A549 (cell line): ENCODE data around the gene DECR2. TPM values are rescaled to one million over a fixed set of nuclear protein-coding genes. Genes with fewer than 3 reads are reported as not detected.

Experiments
- ATAC-seq, 2 experiments: fragments of 200-7000 bp in 1 of 2; fragments of >200 bp in 1 of 2; cut with Nextera tagmentation in 1 of 2; cut with Tn5 transposase in 1 of 2; 3 replicates each; pipeline versions ENCODE4 v1.8.0 to v1.9.1; 2018 to 2020; ENCODE audit warnings: mild to moderate bottlenecking in 1 of 2, moderate library complexity in 1 of 2
- CTCF ChIA-PET: fragments of 300-600 bp; sonication (Branson Sonifier 250); formaldehyde crosslinking; extraction: SDS; loops from one replicate; lab custom pipeline; 2021; ENCODE audit warnings: antibody characterized with exemption, inconsistent platforms; lab: Yijun Ruan, JAX
- POLR2A ChIA-PET: fragments of 350-600 bp; formaldehyde crosslinking; extraction: SDS; loops from one replicate; lab custom pipeline; 2021; ENCODE audit warnings: antibody characterized with exemption, inconsistent platforms; lab: Yijun Ruan, JAX
- DNase-seq, 2 experiments: peaks; one replicate each; pipeline versions ENCODE4 v3.0.0 to v3.0.0-alpha.2; 2011 to 2016; ENCODE audit warnings: low read depth in 1 of 2, low spot score in 1 of 2
- FAIRE-seq: peaks from 2 replicates; lab custom pipeline; 2011; peaks lifted over from hg19 to GRCh38; lab: Jason Lieb, UNC
- H3K27ac ChIP-seq, 2 experiments: fragments of >200 bp; sonication (Bioruptor Twin); formaldehyde crosslinking; 3 replicates each; pipeline ENCODE4 v1.5.1; 2016 to 2017
- H3K4me1 ChIP-seq: fragments of >200 bp; sonication (Bioruptor Twin); formaldehyde crosslinking; 3 replicates; pipeline ENCODE4 v1.6.1; 2016
- H3K4me2 ChIP-seq: fragments of >200 bp; sonication (Bioruptor Twin); formaldehyde crosslinking; 3 replicates; pipeline ENCODE4 v1.6.1; 2016
- H3K4me3 ChIP-seq: fragments of >200 bp; sonication (Bioruptor Twin); formaldehyde crosslinking; 3 replicates; pipeline ENCODE4 v1.5.1; 2016
- H3K9me3 ChIP-seq: fragments of >200 bp; sonication (Bioruptor Twin); formaldehyde crosslinking; 3 replicates; pipeline ENCODE4 v1.6.1; 2016
- CBX2 ChIP-seq: fragments of 200-600 bp; sonication (generic); IDR thresholded peaks from 2 replicates; pipeline ENCODE4 v1.6.1; 2016; ENCODE audit warnings: low read depth, mild to moderate bottlenecking, borderline replicate concordance
- FOSB ChIP-seq: fragments of 250-450 bp; sonication (Bioruptor Pico); IDR thresholded peaks from 2 replicates; pipeline ENCODE4 v1.5.0; 2020; ENCODE audit warnings: mild to moderate bottlenecking, moderate library complexity
- FOXS1 ChIP-seq: fragments of 250-450 bp; sonication (Bioruptor Pico); IDR thresholded peaks from 2 replicates; pipeline ENCODE4 v1.5.0; 2020; ENCODE audit warnings: mild to moderate bottlenecking, moderate library complexity
- HDAC2 ChIP-seq: fragments of 200-600 bp; sonication (generic); IDR thresholded peaks from 2 replicates; pipeline ENCODE4 v1.6.1; 2016
- HEYL ChIP-seq: fragments of 250-450 bp; sonication (Bioruptor Pico); IDR thresholded peaks from 2 replicates; pipeline ENCODE4 v1.8.0; 2021; ENCODE audit warnings: mild to moderate bottlenecking, moderate library complexity
- HOXB13 ChIP-seq: fragments of 250-450 bp; sonication (Bioruptor Pico); IDR thresholded peaks from 2 replicates; pipeline ENCODE4 v1.5.0; 2020; ENCODE audit warnings: low read depth, mild to moderate bottlenecking, moderate library complexity
- KDM1A ChIP-seq: fragments of 200-600 bp; sonication (generic); IDR thresholded peaks from 2 replicates; pipeline ENCODE4 v1.6.1; 2016; ENCODE audit warnings: low read depth, mild to moderate bottlenecking
- MAFK ChIP-seq: fragments of 450-650 bp; IDR thresholded peaks from 2 replicates; pipeline ENCODE4 v1.6.1; 2014; ENCODE audit not compliant: partially characterized antibody
- MYC ChIP-seq: IDR thresholded peaks from 2 replicates; pipeline ENCODE4 v1.6.1; 2012; ENCODE audit warnings: mild to moderate bottlenecking, inconsistent platforms, low read length, improper control_type of control experiment, borderline replicate concordance
- NFE2L2 ChIP-seq: fragments of 150-350 bp; conservative IDR thresholded peaks from 2 replicates; pipeline ENCODE4 v1.6.1; 2014; ENCODE audit warnings: low read length
- SMC3 ChIP-seq: fragments of >200 bp; sonication (Bioruptor Twin); formaldehyde crosslinking; IDR thresholded peaks from 3 replicates; pipeline ENCODE4 v1.6.1; 2018; ENCODE audit warnings: inconsistent platforms
- TP53 ChIP-seq: fragments of 250-450 bp; sonication (Bioruptor Pico); IDR thresholded peaks from 2 replicates; pipeline ENCODE4 v1.5.0; 2021; ENCODE audit warnings: mild to moderate bottlenecking, moderate library complexity
- ZFP36 ChIP-seq: fragments of 450-650 bp; IDR thresholded peaks from 2 replicates; pipeline ENCODE4 v1.6.1; 2014; ENCODE audit warnings: borderline replicate concordance; ENCODE audit not compliant: partially characterized antibody
- WGBS: methylation state at CpG from one replicate; pipeline ENCODE4 v1.1.6; 2017; ENCODE audit errors: missing lambda C conversion rate; 5-methylcytosine and 5-hydroxymethylcytosine counted together
- polyA plus RNA-seq, 4 experiments: library from polyadenylated mRNA; depleted of rRNA in 3 of 4; stranded (reverse); fragments of >200 nt; fragmentation: RNase III in 1 of 4; extraction: RNeasy Plus Mini Kit Qiagen cat#74134 plus additional on column Dnase treatment in 1 of 4; gene quantifications; 2 replicates in 3 of 4; 3 replicates in 1 of 4; pipeline ENCODE4 v1.2.3, GENCODE V29; 2011 to 2017
- TF ChIP-seq, protein P1 (sequence below): fragments of 150-350 bp; IDR thresholded peaks from 2 replicates; pipeline ENCODE4 v1.6.1; 2014; ENCODE audit warnings: low read depth, mild to moderate bottlenecking, low read length
- TF ChIP-seq, protein P2 (sequence below): fragments of >200 bp; sonication (Bioruptor Twin); formaldehyde crosslinking; IDR thresholded peaks from 2 replicates; pipeline ENCODE4 v1.6.1; 2016
- TF ChIP-seq, protein P3 (sequence below): fragments of 200-600 bp; sonication (generic); IDR thresholded peaks from 2 replicates; pipeline ENCODE4 v1.6.1; 2016; ENCODE audit warnings: antibody characterized with exemption, mild to moderate bottlenecking, moderate library complexity
- TF ChIP-seq, protein P4 (sequence below): fragments of >200 bp; sonication (Bioruptor Twin); formaldehyde crosslinking; IDR thresholded peaks from 3 replicates; pipeline ENCODE4 v1.6.1; 2016

The DECR2 gene
- polyA plus RNA-seq, 2 of the 4 experiments (the other 2 are of a cell fraction), result 15.5 to 34.2 TPM

DNA sequence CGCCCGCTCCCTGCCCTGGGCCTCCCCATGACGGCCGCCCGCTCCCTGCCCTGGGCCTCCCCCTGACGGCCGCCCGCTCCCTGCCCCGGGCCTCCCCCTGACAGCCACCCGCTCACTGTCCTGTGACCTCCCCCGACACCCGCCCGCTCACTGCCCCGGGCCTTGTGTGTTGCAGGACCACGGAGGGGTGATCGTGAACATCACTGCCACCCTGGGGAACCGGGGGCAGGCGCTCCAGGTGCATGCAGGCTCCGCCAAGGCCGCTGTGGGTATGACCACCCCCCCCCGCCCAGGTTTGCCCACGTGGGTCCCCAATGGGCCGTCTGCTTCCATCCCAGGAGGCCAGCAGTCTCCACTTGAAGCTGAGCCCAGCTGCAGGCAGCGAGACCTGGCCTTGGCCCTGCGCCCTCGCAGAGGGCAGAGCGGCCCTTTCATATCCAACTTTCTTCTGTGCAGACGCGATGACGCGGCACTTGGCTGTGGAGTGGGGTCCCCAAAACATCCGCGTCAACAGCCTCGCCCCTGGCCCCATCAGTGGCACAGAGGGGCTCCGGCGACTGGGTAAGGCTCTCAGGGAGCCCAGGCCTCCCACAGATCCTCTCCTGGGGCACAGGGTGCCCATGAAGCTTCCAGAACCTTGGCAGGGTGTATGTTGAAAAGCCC is 9.0 kb downstream of the DECR2 start:
- WGBS, result 89% methylated on average over 14 of the region's 36 CpGs
- Histone ChIP-seq H3K4me1 (no peaks in the 10 kb centered on the region), H3K4me3 (no peak overlapping the region), H3K9me3 (no peaks in the 10 kb centered on the region), H3K4me2 (no peak overlapping the region), H3K27ac (no peak overlapping the region)
- TF ChIP-seq NFE2L2 (no peak), FOXS1 (CRISPR knock-in tag) (no peak), MYC (no peak), HEYL (CRISPR knock-in tag) (no peak), MAFK (no peak), HOXB13 (CRISPR knock-in tag) (no peak), ZFP36 (no peak), KDM1A (no peak), HDAC2 (no peak), SMC3 (no peak)
- TF ChIP-seq, protein P1, sequence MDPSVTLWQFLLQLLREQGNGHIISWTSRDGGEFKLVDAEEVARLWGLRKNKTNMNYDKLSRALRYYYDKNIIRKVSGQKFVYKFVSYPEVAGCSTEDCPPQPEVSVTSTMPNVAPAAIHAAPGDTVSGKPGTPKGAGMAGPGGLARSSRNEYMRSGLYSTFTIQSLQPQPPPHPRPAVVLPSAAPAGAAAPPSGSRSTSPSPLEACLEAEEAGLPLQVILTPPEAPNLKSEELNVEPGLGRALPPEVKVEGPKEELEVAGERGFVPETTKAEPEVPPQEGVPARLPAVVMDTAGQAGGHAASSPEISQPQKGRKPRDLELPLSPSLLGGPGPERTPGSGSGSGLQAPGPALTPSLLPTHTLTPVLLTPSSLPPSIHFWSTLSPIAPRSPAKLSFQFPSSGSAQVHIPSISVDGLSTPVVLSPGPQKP, result no peak
- TF ChIP-seq, protein P2, sequence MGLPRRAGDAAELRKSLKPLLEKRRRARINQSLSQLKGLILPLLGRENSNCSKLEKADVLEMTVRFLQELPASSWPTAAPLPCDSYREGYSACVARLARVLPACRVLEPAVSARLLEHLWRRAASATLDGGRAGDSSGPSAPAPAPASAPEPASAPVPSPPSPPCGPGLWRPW, result no peak
- TF ChIP-seq, protein P3, sequence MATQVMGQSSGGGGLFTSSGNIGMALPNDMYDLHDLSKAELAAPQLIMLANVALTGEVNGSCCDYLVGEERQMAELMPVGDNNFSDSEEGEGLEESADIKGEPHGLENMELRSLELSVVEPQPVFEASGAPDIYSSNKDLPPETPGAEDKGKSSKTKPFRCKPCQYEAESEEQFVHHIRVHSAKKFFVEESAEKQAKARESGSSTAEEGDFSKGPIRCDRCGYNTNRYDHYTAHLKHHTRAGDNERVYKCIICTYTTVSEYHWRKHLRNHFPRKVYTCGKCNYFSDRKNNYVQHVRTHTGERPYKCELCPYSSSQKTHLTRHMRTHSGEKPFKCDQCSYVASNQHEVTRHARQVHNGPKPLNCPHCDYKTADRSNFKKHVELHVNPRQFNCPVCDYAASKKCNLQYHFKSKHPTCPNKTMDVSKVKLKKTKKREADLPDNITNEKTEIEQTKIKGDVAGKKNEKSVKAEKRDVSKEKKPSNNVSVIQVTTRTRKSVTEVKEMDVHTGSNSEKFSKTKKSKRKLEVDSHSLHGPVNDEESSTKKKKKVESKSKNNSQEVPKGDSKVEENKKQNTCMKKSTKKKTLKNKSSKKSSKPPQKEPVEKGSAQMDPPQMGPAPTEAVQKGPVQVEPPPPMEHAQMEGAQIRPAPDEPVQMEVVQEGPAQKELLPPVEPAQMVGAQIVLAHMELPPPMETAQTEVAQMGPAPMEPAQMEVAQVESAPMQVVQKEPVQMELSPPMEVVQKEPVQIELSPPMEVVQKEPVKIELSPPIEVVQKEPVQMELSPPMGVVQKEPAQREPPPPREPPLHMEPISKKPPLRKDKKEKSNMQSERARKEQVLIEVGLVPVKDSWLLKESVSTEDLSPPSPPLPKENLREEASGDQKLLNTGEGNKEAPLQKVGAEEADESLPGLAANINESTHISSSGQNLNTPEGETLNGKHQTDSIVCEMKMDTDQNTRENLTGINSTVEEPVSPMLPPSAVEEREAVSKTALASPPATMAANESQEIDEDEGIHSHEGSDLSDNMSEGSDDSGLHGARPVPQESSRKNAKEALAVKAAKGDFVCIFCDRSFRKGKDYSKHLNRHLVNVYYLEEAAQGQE, result no peak
- ATAC-seq (no peak; a peak in 1 of 6 replicates), DNase-seq (no peak), FAIRE-seq (no peak)
- ChIA-PET POLR2A (no interaction called here), CTCF (interaction anchor here (0.6 to 0.7 kb wide), 2 partner anchors 14 to 166 kb away, joined by 3 read pairs; no protein-coding TSS in a partner anchor)

DNA sequence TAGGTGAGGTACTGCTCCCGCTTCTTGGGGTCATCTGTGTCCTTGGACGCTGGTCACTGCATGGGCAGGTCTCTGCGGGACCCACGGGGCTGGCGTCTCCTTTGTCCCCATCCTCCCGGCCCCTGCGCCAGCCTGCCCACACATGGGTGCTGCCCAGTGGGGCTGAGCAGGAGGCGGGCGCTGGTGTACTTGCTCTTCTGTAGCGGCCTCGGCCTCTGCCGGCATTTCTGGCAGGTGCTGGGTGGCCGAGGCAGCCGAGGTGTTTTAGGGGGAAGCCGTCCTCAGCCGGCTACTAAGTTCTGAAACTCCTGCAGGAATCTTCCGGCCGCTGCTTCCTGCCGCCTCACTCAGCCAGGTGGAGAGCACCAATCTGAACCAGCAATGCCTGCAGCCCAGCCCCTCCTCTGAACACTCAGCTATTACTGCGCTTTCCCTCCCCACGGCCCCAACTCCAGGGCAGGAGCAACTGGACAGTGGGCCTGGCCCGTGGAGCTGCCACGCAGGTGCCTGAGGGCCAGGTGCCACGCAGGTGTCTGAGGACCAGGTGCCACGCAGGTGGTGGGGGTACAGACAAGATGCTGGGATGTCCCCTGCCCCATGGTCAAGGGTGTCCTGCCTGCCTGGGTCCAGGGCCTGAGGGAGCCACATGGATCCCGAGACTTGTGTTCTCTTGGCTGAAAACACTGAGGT is 10.0 kb downstream of the DECR2 start:
- Histone ChIP-seq H3K4me3 (no peak overlapping the region), H3K4me1 (no peaks in the 10 kb centered on the region), H3K27ac (no peak overlapping the region), H3K4me2 (no peak overlapping the region), H3K9me3 (no peaks in the 10 kb centered on the region)
- ChIA-PET POLR2A (no interaction called here), CTCF (interaction anchor here (0.8 kb wide), 1 partner anchor 71 kb away, joined by 4 read pairs; no protein-coding TSS in a partner anchor)
- no peak for FAIRE-seq
- no peak for ATAC-seq
- 96% methylated on average over 16 of the region's 26 CpGs for WGBS
- no peak for DNase-seq
- TF ChIP-seq TP53 (CRISPR knock-in tag) (no peak), FOXS1 (CRISPR knock-in tag) (no peak)

DNA sequence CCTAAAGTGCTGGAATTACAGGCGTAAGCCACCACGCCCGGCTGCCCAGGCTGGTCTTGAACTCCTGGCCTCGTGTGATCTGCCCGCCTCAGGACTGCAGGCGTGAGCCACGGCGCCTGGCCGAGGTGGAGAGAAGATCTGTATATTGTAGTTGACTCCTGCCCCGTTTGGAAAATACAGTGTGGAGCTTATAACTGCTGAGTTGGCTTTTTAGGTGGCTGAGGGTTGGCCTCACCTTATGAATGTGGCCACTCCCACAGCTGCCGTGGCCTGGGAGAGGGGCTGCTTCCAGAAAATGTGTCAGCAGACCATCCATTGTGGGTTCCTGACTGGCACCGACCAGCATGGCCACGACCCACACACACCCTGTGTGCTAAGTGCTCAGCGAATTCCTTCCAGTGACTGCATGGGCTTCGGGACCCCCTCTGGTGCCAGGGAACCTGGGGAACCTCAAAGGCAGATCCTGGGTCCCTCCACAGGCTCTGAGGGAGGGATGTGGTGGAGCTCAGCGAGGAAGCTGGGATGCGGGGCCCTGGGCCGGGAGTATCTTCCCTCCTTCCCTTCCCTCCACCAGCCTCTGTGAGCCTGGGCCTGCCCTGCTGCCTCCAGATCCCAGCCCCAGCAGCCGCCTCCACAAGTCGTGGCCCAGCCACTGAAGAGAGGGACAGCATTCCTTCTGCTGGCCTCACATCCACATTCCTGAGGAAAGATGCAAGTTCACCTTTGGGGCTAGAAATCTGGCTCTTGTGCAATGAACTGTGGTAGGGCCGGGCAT is 12.9 kb downstream of the DECR2 start:
- ChIA-PET CTCF (interaction anchor here (1.3 to 1.6 kb wide), 2 partner anchors 9 to 349 kb away, joined by 3 to 5 read pairs; no protein-coding TSS in a partner anchor), POLR2A (interaction anchor here (0.9 kb wide), 1 partner anchor 13 kb away, joined by 3 read pairs; the partner anchor contains the start of gene DECR2)
- Histone ChIP-seq H3K4me2 (no peak overlapping the region), H3K4me3 (no peak overlapping the region), H3K9me3 (no peaks in the 10 kb centered on the region), H3K27ac (no peak overlapping the region), H3K4me1 (no peaks in the 10 kb centered on the region)
- TF ChIP-seq MYC (no peak), MAFK (peak; percentile 95), FOSB (CRISPR knock-in tag) (no peak), HEYL (CRISPR knock-in tag) (no peak), CBX2 (no peak)
- TF ChIP-seq, protein P4, sequence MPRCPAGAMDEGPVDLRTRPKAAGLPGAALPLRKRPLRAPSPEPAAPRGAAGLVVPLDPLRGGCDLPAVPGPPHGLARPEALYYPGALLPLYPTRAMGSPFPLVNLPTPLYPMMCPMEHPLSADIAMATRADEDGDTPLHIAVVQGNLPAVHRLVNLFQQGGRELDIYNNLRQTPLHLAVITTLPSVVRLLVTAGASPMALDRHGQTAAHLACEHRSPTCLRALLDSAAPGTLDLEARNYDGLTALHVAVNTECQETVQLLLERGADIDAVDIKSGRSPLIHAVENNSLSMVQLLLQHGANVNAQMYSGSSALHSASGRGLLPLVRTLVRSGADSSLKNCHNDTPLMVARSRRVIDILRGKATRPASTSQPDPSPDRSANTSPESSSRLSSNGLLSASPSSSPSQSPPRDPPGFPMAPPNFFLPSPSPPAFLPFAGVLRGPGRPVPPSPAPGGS, result no peak
- TF ChIP-seq, protein P1, result no peak
- FAIRE-seq (no peak), ATAC-seq (peak in 1 of 2 experiments; percentile 22; a peak in 2 of 6 replicates), DNase-seq (no peak)
- WGBS, result 83% methylated on average over 21 of the region's 21 CpGs
